Measurements from ENCODE around the gene PTCH1. TPM values are rescaled to one million over a fixed set of nuclear protein-coding genes. Genes with fewer than 3 reads are reported as not detected.

PTCH1 gene
- total RNA-seq, 1 experiment from 2014 or later, result 33.4 TPM

DNA sequence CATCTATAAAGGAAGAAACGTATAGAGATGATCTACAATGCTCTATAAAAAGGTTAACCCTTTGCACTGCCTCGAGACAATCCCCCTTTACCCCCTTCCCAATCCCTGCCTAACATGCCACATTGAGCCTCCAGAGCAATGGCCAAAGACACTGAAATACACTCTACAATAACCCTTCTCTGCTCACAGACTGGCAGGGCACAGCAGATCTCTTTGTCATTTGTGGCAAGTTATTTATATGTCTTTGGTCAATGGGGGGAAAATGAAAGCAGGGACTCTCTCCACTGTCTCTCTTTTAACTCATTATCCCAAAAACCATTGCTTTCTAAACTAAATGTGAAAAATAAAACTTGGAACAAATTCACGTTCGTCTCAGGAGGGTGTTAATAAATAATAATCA is 51.7 kb downstream of the PTCH1 start:
- H2AFZ ChIP-seq, result no peak overlapping the region
- H3K79me2 ChIP-seq (ENCODE audit: low read depth), result no peaks in the 10 kb centered on the region
- ChIA-PET CTCF (no interaction called here), POLR2A (ENCODE audit: unreplicated experiment) (no interaction called here)
- no peak for DNase-seq
- intact Hi-C loops (cut with micrococcal nuclease; ENCODE audit: unreplicated experiment), result no loop called here
- no peaks in the 10 kb centered on the region for H3K27me3 ChIP-seq (ENCODE audit: insufficient read depth, low read depth)
- no peaks in the 10 kb centered on the region for H3F3A ChIP-seq (ENCODE audit: insufficient read depth, low read depth)
- H3K9me2 ChIP-seq (ENCODE audit: insufficient read depth), result no peaks in the 10 kb centered on the region
- no TSS peak for BruUV-seq (replicated peaks)
- H3K36me3 ChIP-seq (ENCODE audit: low read depth), result peaks cover 9% of the 10 kb centered on the region
- H3K9me3 ChIP-seq (ENCODE audit: insufficient read depth, low read depth), result no peaks in the 10 kb centered on the region
- H3K4me3 ChIP-seq, result no peak overlapping the region
- no peak overlapping the region for H3K4me2 ChIP-seq
- no peaks in the 10 kb centered on the region for H3K4me1 ChIP-seq (replicated peaks; ENCODE audit: insufficient read depth)
- no peak overlapping the region for H3K27ac ChIP-seq
- no peaks in the 10 kb centered on the region for H4K20me1 ChIP-seq (ENCODE audit: insufficient read depth)
- TF ChIP-seq, protein P1, sequence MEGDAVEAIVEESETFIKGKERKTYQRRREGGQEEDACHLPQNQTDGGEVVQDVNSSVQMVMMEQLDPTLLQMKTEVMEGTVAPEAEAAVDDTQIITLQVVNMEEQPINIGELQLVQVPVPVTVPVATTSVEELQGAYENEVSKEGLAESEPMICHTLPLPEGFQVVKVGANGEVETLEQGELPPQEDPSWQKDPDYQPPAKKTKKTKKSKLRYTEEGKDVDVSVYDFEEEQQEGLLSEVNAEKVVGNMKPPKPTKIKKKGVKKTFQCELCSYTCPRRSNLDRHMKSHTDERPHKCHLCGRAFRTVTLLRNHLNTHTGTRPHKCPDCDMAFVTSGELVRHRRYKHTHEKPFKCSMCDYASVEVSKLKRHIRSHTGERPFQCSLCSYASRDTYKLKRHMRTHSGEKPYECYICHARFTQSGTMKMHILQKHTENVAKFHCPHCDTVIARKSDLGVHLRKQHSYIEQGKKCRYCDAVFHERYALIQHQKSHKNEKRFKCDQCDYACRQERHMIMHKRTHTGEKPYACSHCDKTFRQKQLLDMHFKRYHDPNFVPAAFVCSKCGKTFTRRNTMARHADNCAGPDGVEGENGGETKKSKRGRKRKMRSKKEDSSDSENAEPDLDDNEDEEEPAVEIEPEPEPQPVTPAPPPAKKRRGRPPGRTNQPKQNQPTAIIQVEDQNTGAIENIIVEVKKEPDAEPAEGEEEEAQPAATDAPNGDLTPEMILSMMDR (conservative IDR thresholded peaks at IDR 0.05), result no peak
- no peak for TF ChIP-seq EZH2 (IDR thresholded peaks at IDR 0.05; ENCODE audit: low read depth)

DNA sequence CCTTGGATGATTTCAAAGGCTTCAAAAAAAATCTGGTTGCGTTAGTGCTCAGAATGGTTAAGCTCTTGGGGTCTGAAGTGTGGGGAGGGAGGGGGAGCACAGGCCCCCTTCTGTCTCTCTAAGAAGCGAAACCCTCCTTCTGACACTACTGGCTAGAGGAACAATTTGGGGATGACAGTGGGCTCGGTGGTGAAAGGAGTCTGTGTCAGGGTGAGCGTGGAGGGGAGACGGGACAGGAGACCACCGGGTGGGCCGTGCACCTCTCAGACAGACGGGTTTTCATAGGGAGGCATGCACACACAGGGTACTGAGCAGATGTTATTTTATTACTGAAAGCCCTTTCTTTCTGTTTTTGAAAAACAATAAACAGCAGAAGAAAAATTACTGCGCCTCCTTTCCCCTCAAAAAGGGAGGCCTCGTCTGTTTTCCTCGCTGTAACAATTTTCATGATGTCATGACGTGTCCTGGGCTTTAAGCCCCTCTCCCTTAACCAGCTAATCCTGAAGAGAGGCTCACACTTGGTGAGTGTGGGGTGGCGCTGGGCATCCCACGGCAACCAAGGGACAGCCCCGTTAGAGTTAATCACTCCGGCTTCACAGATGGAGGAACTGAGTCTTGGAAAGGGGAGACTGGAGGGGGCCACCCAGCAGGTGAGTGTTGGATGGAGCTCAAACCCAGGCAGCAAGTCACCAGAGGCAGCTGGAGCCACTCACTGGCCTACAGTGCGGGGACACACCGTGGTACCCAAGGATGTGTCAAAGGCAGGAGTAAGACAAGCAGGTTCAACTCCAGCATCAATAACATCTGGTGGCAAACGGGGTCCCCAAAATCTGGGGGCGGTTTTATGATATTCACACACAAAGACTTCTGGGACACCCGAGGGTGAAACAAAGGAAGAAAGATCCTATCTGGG is 53.4 kb downstream of the PTCH1 start:
- CTCF ChIA-PET, result no interaction called here
- POLR2A ChIA-PET (ENCODE audit: unreplicated experiment), result no interaction called here
- peaks cover 6% of the 10 kb centered on the region for H3K36me3 ChIP-seq (ENCODE audit: low read depth)
- BruUV-seq (replicated peaks), result no TSS peak
- H3K79me2 ChIP-seq (ENCODE audit: low read depth), result no peaks in the 10 kb centered on the region
- H3K27me3 ChIP-seq (ENCODE audit: insufficient read depth, low read depth), result no peaks in the 10 kb centered on the region
- H3K4me3 ChIP-seq, result no peak overlapping the region
- H2AFZ ChIP-seq, result no peak overlapping the region
- no peaks in the 10 kb centered on the region for H3K4me1 ChIP-seq (replicated peaks; ENCODE audit: insufficient read depth)
- no peaks in the 10 kb centered on the region for H3K9me3 ChIP-seq (ENCODE audit: insufficient read depth, low read depth)
- no peaks in the 10 kb centered on the region for H3F3A ChIP-seq (ENCODE audit: insufficient read depth, low read depth)
- intact Hi-C loops (cut with micrococcal nuclease; ENCODE audit: unreplicated experiment), result no loop called here
- no peaks in the 10 kb centered on the region for H3K9me2 ChIP-seq (ENCODE audit: insufficient read depth)
- H3K4me2 ChIP-seq, result no peak overlapping the region
- no peak overlapping the region for H3K27ac ChIP-seq
- TF ChIP-seq EZH2 (IDR thresholded peaks at IDR 0.05; ENCODE audit: low read depth), result no peak
- TF ChIP-seq, protein P1 (conservative IDR thresholded peaks at IDR 0.05), result no peak
- no peaks in the 10 kb centered on the region for H4K20me1 ChIP-seq (ENCODE audit: insufficient read depth)
- no peak for DNase-seq

DNA sequence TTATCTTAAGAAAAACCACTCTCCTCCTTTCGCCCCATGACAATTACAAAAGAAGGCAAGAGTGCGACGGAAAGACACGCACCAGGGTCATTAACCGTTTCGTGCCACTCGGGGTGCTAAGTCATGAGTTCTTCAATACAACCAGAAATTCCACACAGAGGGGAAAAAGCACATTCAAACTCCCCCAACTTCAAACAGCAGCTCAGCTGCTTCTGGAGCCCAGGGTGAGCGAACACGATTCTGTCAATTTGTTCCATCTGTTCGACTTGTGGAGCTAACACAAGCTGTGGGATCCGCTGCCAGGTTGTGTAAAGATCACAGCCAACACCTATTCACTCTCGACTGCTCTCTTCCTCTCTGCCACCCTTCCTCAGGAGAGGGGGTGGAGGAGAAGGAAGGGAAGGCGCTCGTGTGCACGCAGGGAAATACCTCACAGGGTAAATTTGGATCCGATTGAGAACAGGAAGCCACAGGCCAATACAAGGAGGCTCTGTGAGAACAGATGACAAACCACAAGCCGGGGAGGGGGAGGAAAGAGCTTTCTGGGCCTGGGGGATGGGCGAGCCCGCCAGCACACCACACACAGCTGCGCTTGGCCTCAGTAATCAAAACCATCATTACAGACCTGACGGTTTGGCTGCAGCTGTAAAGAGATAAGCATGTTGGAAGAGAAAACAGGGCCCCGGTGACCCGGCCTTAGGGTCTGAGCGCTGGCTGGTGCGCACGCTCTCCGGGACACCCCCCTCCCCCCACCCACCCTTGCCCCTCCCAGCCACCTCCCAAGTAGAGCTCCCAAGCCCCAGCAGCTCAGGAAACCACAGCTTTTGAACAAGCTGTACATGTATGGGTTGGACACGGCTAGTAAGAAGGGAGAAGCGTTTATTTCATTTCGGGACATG is 54.3 kb downstream of the PTCH1 start:
- Histone ChIP-seq H3K4me3 (no peak overlapping the region), H3K4me2 (no peak overlapping the region), H3F3A (ENCODE audit: insufficient read depth, low read depth) (no peaks in the 10 kb centered on the region), H3K36me3 (ENCODE audit: low read depth) (peaks cover 4% of the 10 kb centered on the region; the same call in 1 of the 2 replicates), H3K27ac (no peak overlapping the region), H2AFZ (no peak overlapping the region), H4K20me1 (ENCODE audit: insufficient read depth) (no peaks in the 10 kb centered on the region), H3K4me1 (replicated peaks; ENCODE audit: insufficient read depth) (no peaks in the 10 kb centered on the region), H3K27me3 (ENCODE audit: insufficient read depth, low read depth) (no peaks in the 10 kb centered on the region), H3K9me2 (ENCODE audit: insufficient read depth) (no peaks in the 10 kb centered on the region), H3K9me3 (ENCODE audit: insufficient read depth, low read depth) (no peaks in the 10 kb centered on the region), H3K79me2 (ENCODE audit: low read depth) (no peaks in the 10 kb centered on the region)
- BruUV-seq (replicated peaks), result no TSS peak
- TF ChIP-seq EZH2 (IDR thresholded peaks at IDR 0.05; ENCODE audit: low read depth), result no peak
- TF ChIP-seq, protein P1 (conservative IDR thresholded peaks at IDR 0.05), result no peak
- DNase-seq, result no peak
- intact Hi-C loops (cut with micrococcal nuclease; ENCODE audit: unreplicated experiment), result no loop called here
- ChIA-PET CTCF (no interaction called here), POLR2A (ENCODE audit: unreplicated experiment) (no interaction called here)

Data from PC-9 (cell line).